HG03378 (cell line): ENCODE results near the gene SPOUT1.
"Not testable (repeated sequence)": the region's sequence is repeated elsewhere in the genome, so short reads cannot be mapped to it uniquely, and the experiment has no call there.

Source experiments
- ATAC-seq: cut with Tn5 transposase; IDR thresholded peaks from one replicate; pipeline ENCODE4 v1.9.1; 2021; ENCODE audit warnings: mild to moderate bottlenecking, moderate library complexity; ENCODE audit not compliant: unreplicated experiment

Gene SPOUT1

GRCh38 chr9:128780093-128780492 is 49.5 kb downstream of the SPOUT1 start:
- ATAC-seq = not testable (repeated sequence)

DNA sequence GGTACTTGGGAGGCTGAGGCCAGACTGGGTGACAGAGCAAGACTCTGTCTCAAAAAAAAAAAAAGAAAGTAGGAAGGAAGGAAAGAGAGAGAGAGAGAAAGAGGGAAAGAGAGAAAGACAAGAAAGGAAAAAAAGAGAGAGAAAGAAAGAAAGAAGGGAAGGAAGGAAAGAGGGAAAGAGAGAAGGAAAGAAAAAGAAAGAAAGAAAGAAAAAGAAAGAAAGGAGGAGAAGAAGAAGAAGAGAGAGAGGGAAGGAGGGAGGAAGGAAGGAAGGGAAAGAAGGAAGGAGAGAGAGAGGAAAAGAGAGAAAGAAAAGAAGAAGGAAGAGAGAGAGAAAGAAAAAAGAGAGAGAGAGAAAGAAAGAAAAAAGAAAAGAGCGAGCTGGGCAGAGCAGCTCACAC is 54.8 kb downstream of the SPOUT1 start:
- no peak for ATAC-seq

DNA sequence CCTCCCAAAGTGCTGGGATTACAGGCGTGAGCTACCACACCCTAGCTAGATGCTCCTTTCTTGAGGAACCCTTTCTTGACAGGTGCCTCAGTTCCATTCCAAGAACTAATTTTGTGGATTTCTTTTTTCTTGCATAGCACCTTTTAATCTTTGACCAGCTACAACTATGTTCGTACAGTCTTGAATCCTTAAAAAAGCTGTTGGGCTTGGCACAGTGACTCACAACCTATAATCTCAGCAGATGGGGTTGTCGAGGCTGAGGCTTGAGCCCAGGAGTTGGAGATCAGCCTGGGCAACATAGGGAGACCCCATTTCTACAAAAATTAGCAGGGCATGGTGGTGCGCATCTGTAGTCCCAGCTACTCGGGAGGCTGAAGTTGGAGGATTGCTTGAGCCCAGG is 56.5 kb downstream of the SPOUT1 start:
- ATAC-seq = no peak

DNA sequence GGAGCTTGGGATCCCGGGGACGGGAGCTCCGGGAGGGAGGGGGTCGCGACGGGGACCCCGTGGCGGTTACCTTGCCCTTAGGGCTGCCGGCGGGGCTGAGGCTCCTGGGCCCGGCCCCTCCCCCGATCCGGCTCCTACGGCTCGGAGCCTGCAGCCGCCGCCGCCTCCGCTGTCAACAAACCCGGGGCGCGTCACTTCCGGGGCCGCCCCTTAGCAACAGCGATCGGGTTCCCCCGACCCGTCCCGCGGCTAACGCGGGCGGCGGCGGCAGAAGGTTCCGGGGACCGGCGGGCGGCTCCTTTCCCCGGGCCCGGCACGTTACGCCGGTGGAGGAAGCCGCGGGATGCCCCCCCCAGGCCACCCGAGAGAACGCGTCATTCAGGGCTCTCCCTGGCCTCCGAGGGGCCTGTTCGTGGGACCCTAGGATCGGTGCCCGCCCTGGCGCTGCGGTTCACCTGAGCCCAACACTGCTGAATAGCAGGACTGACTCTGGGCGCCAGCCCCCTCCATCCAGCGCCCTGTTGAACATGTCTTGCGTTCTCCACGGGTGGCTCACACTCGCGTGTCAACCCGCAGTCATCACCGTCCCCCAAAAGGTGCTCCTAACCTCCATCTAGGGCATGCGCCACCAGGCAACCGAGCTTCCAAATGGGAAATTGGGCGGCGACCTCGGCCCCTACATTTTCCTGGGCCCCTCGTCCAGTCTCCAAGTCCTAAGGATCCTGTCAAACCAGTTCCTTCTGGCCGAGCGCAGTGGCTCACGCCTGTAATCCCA is 57.7 kb downstream of the SPOUT1 start, which contains the start of gene ZER1:
ZER1 (minus strand) TSS at position 183 of the 775 bp plus-strand sequence. CDS start 16,362 bp downstream, outside the sequence.
- ATAC-seq = peak; percentile 62

GRCh38 chr9:128771094-128771721 is 58.4 kb downstream of the SPOUT1 start:
- ATAC-seq = peak; percentile 24

DNA sequence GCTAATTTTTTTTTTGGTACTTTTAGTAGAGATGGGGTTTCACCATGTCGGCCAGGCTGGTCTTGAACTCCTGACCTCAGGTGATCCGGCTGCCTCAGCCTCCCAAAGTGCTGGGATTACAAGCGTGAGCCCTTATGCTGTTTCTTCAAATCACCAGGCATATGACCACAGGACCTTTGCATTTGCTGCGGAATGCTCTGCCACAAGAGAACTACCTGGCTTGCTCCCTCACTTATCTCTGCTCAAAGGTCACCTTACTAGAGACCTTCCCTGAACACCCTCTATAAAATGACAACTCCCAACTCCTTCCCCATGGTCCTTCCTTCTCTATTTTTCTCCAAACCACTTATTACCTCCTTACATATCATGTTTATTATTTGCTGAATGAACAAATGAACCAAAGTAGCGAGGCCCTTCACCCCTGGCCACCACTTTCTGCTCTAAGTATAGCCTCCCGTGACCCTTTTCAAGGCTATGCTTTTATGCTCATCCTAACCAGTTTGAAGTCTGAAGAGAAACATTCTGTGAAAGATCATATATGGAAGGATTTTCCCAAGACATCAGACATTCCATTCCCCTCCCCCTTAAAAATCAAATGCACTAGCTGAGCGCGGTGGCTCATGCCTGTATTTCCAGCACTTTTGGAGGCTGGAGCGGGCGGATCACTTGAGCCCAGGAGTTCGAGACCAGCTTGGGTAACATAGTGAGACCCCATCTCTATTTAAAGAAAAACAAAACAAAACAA is 59.1 kb downstream of the SPOUT1 start:
- no peak for ATAC-seq
